H4 (cell line): ENCODE data around the gene UBXN11. TPM values are rescaled to one million over a fixed set of nuclear protein-coding genes. Genes with fewer than 3 reads are reported as not detected.
A peak's percentile ranks its signal among the peaks of the same experiment; 100 is the strongest.

Experiments used
- DNase-seq: peaks from one replicate; pipeline ENCODE4 v3.0.0-alpha.2; 2015; ENCODE audit warnings: low spot score
- total RNA-seq: library from RNA; depleted of rRNA; stranded (reverse); fragments of >200 nt; shearing (Covaris generic); gene quantifications from 2 replicates; pipeline ENCODE4 v1.2.3, GENCODE V29; 2014; rRNA removed

UBXN11 gene, protein sequence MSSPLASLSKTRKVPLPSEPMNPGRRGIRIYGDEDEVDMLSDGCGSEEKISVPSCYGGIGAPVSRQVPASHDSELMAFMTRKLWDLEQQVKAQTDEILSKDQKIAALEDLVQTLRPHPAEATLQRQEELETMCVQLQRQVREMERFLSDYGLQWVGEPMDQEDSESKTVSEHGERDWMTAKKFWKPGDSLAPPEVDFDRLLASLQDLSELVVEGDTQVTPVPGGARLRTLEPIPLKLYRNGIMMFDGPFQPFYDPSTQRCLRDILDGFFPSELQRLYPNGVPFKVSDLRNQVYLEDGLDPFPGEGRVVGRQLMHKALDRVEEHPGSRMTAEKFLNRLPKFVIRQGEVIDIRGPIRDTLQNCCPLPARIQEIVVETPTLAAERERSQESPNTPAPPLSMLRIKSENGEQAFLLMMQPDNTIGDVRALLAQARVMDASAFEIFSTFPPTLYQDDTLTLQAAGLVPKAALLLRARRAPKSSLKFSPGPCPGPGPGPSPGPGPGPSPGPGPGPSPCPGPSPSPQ
- total RNA-seq, result 0.74 and 3.8 TPM in 2 replicates

DNA sequence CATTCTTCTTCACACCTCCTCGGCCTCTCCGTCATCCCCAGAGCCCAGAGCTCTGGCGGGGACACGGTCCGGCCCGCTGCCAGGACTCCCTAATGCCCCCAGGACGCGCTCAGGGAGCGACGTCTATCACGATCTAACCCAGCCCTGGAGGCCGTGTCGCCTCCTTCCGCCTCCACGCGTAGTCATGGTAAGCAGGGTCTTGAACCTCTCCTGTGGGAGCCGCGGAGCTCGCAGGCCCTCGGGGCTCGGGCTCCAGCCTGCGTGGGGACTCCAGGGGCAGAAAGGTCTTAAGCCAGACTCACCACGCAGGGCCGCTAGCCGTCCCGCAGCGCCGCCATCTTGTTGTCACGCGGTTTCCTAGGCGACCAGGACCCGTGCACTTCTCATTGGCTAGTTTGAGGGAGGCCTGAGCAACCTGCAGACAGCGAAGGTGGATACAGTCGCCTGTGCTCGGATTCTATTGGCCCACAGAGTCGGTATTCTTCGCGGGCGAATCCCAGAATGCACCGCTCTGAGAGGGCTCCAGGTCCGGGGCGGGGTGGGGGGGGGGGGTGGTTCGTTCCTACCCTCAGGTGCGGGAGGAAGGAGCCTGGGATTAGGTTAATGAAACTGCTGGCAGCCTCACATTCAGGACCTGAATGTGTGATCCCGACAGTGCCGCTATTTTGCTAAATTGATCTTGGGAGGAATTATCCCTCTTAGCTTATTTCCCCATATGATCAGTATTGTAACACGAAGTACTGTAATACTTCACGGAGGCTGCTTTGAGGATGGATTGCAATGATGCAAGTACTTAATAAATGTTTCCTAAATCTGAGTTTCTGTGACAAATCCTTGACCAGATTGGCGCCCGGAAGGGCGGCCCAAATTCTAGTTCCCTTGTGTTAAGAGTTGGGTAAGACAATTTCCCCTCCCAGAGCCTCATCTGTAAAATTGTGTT is at the start of gene UBXN11:
Gene UBXN11 (minus strand): TSS at position 347 of the 940 bp plus-strand sequence. CDS start 3,753 bp downstream, outside the sequence.
- DNase-seq, result peak; percentile 96

DNA sequence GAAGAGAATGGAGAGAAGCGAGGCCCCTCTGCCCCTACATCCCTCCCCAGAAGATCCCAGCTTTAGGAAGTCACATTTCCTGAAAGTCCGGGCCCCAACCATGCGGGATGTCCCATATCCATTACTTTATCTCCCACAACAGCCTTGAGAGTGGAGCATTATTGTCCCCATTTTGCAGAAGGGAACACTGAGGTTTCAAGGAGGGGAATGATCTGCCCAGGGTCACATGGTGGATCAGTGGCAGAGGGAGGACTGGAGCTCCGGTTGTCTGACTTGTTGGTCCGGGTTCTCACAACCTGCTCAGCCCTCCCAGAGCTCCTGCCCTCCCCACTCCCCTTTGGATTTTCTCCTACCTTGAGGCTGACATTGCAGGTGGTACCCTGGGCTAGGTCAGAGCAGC is 49.7 kb upstream of the UBXN11 start:
- DNase-seq, result no peak

DNA sequence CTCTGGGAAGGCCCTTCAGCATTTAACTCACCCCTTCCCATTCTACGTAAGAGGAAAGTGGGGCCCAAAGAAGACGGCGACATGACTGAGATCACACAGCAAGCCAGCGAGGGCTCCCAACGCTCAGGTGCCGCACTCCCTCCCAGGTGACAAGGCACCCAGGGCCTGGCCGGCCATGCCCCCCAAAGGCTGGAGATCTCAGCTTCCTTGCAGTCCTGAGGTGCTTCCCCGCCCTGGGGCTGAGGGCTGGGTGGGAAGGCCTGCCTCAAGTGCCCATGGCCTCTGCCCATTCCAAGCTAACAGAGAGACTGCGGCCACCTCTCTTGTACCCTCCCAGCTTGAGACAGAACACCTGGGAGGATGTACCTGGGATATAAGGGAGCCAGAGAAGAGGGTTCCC is 48.5 kb upstream of the UBXN11 start:
- DNase-seq, result no peak

DNA sequence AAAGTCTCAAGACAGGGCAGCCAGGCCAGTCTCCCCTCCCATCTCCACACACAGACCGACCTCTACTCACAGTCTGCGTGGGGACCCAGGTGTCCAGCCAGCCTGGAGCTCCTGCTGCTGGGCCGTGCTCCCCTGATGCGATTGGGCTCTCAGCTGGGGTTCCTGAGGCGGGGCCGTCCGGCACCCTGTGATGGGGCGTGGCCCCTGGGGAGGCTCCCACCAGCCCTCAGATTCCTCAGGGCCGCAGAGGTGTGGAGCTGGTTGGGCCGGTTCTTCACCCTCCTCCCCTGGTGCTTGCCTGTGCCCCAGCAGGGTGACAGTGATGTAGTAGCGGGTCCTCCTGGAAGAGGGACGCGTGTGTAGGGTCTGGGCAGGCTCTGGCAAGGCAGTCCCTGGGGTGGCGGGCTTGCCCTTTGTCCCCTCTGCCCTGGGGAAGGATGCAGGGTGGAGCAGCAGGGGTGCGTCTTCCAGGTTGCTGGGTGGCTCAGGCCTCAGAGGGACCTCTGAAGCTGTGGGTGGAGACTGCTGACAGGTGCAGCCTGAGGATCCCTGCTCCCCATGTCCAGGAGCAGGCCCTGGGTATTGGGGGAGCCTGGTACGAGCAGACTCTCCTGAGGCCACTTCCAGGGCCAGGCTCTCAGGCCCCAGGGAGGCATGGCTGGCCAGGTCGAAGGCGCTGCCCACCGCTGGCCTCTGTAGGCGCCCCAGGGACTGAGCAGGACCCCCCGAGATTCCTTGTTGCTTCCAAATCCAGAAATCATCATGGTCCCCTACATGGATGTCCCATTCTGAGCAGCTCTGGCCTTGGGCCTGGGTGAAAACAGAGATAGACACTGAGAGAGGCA is 47.8 kb upstream of the UBXN11 start, which contains the start of gene CRYBG2:
Gene CRYBG2 (minus strand): TSS at position 155 of the 845 bp plus-strand sequence. CDS start 7,473 bp downstream, outside the sequence.
- no peak for DNase-seq

DNA sequence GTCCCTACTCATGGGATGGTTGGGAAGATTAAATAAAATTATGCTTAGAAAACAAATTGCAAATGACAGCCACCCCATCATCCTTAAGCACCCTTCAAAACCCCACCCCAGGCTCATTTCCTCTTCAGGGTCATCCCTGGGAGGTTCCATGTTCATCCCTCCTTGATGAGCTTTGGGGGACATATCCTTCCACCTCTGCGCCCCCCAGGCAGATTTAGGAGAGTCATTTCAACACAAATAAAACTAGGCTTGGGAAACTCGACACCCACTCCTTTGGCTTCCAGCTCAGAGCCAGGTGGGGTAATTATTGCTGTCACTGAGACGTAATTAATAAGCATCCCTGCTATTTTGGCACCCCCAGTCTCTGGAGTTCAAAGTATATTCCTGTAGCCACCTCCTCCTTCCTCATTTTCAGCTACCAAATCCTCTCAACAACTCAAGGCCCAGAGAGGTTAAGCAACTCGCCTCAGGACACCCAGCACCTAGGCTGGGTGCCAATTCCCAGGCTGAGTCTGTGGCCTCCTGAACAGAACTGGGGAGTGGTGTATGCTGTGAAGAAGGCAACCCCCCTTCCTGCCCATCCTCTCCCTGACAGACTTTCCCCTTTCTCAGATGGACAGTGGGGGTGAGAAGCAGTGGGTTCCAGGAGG is 46.9 kb upstream of the UBXN11 start:
- no peak for DNase-seq

DNA sequence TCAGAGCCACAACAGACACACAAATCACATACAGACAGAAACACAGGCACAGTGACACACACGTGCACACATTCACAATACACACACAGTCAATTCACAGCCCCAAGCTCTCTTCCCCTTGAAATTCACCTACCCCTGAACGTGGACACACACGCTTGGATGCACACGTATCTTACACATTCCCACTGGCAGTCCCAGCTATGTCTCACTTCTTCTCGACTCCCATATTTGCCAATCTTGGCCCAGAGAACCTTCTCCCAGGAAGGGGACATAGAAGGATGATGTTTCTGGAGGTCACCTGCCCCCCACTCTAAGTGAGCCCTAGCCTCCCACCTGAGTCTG is 45.9 kb upstream of the UBXN11 start:
- DNase-seq, result no peak

DNA sequence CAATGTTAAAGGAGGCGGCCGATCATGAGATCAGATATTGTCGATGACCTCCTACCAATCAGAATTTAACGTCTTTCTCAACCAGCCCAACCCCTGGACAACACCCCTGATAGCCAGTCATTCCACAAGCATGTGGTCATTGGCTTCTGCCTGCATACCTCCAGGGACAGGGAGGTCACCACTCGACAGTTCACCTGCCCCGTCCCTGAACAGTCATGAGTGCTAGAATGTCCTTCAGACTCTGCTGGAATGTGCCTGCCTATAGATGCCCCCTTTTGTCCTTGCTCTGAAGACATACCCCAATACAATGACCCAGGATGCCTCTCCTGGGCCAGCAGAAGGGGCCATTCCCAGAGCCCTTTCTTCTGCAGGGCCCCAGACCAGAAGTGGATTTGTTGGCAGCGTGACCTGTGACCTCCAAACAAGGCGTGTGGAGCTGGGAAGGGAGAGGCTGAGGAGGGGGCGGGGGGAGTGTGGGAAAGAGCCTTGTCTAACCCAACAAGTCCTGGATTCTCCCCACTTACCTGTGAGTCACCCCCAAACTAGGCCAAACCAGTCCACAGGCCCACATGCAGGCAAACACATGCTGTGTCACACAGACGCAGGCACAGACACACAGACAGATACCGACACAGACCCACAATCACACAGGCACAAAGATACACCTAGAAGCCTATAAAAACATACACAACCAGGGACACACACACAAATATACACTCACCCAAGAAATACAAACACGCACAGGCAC is 45.3 kb upstream of the UBXN11 start:
- DNase-seq, result no peak

DNA sequence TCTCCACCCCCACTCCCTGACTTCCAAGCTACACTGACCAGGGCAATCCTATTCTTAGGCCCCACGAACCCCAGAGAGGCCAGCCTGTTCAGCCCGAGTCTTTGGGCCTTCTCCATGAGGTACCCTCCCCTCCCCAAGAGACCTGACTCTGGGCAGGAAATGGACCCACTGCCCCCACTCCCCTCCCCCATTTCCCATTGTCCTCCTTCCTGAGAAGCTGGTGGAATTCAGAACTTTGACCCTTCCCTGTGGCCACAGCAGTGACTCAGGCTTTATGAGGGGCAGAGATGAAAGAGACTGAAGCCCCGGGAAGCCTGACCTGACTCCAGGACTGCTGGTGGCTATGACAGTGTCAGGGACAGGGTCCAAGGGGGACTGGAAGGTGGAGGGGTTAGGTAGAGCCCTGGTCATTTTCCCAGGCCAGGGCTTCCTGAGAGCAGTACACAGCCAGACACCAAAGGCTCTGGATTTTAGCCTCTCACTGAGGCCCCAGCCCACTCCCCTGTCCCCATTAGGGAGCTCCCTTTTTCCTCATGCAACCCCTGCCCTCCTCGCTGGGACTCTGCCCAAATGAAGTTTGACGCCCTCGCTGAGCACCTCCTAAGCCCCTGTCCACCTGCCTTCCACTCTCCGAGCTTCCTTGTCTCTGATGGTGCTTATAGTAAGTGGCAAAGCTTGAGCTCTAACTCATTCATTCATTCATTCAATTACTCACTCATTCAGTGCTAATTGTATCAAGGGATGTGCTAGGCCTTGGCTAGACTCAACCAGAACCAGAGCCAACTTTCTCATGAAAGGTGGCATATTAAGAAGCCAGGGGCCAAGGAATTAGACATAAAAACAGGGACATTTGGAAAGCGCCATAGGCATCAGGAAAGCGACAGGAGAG is 44.5 kb upstream of the UBXN11 start:
- no peak for DNase-seq

DNA sequence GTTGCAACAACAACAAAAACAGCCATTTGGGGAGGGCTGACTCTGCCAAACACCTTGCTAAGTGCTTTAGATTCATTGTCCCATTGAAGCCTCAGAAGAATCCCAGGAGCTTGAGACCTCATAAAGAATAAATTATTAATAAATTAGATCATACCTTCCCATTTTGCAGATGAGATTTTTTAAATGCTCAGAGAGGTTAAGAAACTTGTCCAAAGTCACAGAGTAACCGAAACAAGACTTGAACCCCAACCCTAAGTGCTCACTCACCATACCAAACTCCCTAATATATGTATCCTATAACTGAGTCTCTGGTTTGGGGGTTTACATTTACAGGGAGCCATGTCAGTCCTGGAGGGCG is 43.9 kb upstream of the UBXN11 start:
- DNase-seq, result no peak

DNA sequence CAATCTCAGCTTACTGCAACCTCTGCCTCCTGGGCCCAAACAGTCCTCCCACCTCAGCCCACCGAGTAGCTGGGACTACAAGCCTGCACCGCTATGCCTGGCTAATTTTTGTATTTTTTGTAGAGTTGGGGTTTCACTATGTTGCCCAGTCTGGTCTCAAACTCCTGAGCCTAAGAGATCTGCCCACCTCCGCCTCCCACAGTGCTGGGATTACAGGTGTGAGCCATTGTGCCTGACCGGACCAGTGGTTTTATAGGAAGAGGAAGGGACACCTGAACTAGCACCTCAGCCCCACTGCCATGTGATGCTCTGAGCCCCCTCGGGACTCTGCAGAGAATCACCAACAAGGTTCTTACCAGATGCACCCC is 43.4 kb upstream of the UBXN11 start:
- DNase-seq, result no peak

DNA sequence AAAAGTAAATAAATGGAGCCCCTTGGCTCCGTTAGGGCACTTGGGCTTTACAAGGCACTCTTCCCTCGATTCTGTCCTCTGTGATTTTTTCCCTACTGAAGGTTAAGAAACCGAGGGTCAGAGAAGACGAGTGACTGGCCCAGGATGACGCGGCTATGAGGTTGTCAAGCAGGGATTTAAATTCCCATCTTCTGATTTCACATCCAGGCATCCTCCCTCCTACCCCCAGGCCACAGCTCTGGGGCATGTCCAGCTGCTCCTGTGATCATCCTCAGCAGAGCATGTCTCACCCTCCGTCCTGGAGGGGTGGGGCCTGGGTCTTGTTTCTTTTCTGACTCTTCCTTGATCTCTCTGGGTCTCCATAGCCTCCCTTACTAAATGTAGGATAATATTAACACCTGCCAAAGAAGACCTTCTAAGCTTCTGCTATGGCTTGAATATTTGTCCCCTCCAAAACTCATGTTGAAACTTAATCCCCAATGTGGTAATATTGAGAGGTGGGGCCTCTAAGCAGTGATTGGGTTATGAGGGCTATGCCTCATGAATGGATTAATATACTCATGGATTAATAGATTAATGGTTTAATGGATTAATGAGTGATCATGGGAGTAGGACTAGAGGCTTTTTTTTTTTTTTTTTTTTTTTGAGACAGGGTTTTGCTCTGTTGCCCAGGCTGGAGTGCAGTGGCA is 42.9 kb upstream of the UBXN11 start:
- no peak for DNase-seq

DNA sequence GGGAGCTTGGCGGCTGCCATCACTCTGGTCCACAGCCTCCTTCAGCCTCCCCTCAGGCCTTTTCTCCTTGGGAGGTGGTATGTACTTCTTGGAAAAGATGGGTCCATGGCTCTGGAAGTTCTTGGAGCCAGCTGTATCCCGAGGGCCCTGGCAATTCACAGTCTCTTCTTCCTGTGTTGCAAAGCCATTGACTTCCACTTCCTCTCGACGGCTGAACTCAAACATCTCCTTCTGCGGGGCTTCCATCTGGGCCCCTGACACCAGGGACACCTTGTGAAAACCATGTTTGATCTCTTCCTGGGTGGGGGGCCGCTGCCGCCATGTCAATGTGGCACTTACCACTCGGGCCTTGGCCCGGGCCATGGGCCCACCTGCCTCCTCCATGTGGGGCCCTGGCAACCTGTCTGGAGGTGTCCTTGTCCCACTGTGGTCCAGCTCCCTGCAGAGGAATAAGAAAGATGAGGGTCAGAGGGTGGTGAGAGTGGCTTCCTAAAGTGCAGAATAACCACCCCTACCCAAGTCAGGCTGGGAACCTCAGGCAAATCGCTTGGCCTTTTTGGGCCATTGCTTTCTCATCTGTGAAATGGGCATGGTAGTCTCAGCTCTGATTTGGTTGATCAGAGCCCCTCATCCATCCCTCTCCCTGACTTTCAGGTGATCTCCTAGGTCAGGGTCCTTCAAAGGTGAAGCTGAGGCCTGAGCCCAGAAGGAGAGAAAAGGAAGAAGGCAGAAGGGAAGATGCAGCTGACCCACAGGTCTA is 40.0 kb upstream of the UBXN11 start:
- no peak for DNase-seq

DNA sequence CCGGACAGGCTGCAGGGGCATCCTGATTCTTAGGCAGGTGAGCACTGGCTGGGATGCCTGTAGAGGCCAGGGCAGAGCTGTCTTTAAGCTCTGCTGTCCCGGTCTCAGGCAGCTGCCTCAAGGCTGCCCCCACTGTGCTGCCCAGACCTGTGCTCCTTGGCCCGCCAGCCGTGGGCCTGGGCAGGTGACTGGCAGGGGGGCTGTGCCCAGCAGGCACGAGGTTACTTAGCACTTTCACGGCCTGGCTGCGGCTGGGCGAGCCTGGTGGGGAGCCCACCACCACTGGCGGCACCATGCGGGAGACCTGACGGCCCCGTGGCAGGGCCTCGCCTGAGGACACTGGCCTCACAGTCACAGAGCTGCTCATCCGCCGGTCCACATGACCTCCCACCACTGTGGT is 39.3 kb upstream of the UBXN11 start:
- DNase-seq, result no peak

DNA sequence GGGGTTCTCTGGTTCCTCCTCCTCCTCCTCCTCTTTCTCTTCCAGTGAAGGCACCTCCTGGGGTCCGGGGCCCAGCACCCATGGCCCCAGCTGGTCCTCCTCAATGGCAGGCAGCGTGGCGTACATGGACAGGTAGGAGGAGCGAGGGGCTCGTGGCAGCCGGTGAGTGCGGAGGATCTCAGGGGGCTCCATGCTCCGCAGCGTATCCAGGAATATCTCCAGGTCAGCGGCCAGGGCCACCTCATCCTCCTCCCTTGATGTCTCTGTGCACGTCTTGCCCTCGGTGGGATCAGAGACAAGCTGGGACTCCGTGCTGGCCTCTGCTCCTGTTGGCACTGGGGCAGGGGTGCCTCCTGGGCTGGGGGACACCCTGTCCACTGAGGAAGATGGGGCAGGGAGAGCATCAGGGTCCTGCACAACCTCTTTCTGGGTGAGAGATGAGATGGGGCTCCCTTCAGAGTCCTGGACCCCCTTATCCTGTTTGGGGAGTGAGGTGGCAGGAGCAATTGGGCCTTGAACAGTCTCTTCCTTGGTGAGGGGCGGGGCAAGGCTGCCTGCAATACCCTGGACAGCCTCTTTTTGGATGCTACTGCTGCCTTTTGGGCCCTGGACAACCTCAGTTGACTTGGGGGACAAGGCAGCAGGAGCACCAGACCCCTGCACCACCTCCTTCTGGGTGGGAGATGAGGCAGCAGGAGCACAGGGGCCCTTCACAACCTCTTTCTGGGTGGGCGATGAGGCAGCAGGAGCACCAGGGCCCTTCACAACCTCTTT is 37.9 kb upstream of the UBXN11 start:
- DNase-seq, result no peak

DNA sequence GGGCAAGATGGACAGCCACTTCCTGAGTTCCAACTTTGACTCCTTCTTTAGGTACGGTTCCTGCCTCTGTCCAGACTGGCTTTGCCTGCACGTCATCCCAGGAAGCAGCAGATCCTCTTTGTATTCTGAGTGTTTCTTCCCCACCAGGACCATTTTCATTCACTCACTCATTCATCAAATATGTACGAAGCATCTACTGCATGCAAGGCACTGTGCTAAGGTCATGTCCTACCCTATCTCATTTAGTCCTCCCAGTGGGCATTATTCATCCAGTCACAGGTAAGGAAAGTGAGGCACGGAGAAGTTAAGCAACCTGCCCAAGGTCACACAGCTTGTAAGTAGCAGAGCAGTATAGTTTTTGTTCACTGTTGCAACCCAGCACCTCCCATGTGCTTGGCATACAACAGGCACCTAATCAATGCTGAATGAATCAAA is 33.6 kb upstream of the UBXN11 start:
- DNase-seq, result no peak

DNA sequence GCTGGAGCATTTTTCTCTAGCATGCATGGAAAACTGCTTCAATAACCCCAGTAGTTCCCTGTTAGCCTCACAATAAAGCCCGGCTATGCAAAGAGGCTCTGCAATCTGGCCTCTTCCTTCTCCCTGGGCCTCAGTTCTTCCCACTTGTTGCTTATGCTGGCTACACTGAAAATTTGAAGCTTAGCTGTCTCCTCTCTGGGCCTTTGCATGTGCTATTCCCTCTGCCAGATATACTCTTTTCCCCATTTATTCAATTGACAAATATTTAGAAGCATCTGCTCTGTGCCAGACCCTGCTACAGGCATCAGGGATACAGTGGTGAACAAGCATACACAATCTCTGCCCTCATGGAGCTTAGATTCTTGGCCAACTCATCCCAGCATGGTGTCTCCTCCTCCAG is 32.2 kb upstream of the UBXN11 start:
- DNase-seq, result no peak

DNA sequence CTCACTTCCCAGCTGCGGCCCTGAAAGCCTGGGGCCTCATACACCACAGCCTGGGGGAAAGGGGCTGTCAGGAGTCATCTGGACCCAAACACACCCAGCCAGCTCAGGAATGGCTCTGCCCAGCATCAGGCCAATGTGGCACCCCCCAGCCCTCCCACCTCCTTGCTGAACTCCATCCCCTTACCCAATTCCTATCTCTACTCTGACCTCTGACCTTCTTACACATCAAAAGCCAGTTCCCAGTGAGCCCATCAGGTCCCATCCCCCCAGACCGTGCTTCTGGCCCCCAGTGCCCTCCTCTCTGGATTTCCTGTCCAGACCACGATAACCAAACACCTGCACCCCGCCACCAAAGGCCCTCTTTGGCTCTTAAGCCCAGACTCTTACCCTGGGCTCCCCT is 31.2 kb upstream of the UBXN11 start:
- no peak for DNase-seq
